HCT116 (cell line): ENCODE measurements around the gene FRMD4A. TPM values are rescaled to one million over a fixed set of nuclear protein-coding genes. Genes with fewer than 3 reads are reported as not detected.

Source experiments
- ATAC-seq: fragments of 200-7000 bp; cut with Tn5 transposase; 2 replicates; pipeline ENCODE4 v1.9.1; 2020; ENCODE audit warnings: mild to moderate bottlenecking, moderate library complexity
- BruUV-seq: library from RNA; stranded (reverse); fragments of 400-500 nt; replicated peaks from 2 replicates; lab custom pipeline; 2021; lab: Mats Ljungman, UMichigan
- CTCF ChIA-PET: fragments of 300-600 bp; sonication (Branson Sonifier 250); formaldehyde crosslinking; loops from one replicate; lab custom pipeline; 2021; ENCODE audit warnings: antibody characterized with exemption; lab: Charles Lee
- POLR2A ChIA-PET: fragments of 300-600, 350-600 bp; sonication (Branson Sonifier 250); formaldehyde crosslinking; loops from one replicate; lab custom pipeline; 2021; ENCODE audit warnings: antibody characterized with exemption; lab: Charles Lee
- RAD21 ChIA-PET, 2 experiments: fragments of 300-600 bp; sonication (Branson Sonifier 250); formaldehyde crosslinking; loops; one replicate each; lab custom pipeline; 2023; ENCODE audit warnings: low total read pairs in 2 of 2; ENCODE audit not compliant: uncharacterized antibody in 2 of 2, unreplicated experiment in 2 of 2, low non-redundant PET in 1 of 2; lab: Charles Lee
- DNase-seq: peaks from one replicate; pipeline ENCODE4 v3.0.0-alpha.2; 2010; ENCODE audit warnings: low read depth, low spot score
- H2AFZ ChIP-seq: fragments of 200-600 bp; shearing (Covaris generic), sonication (generic); 2 replicates; pipeline ENCODE4 v1.6.1; 2017; ENCODE audit warnings: low read depth, mixed run types, mixed read lengths, antibody characterized with exemption, low read length; ENCODE audit not compliant: poor library complexity, severe bottlenecking
- H3K27ac ChIP-seq: 2 replicates; pipeline ENCODE4 v1.5.1; 2012; ENCODE audit warnings: low read depth, low read length
- H3K27me3 ChIP-seq: fragments of 200-600 bp; sonication (generic); 2 replicates; pipeline ENCODE4 v1.6.1; 2016; ENCODE audit warnings: mixed run types, low read length, mixed read lengths; ENCODE audit not compliant: insufficient read depth
- H3K36me3 ChIP-seq, 2 experiments: fragments of 200-500 bp in 1 of 2; fragments of 200-600 bp in 1 of 2; sonication (Bioruptor generic) in 1 of 2; sonication (generic) in 1 of 2; 2 replicates each; pipeline versions ENCODE4 v1.5.1 to v1.6.1; 2014 to 2016; ENCODE audit warnings: low read length in 2 of 2, inconsistent platforms in 1 of 2, mixed read lengths in 1 of 2, mixed run types in 1 of 2; ENCODE audit not compliant: insufficient read depth in 2 of 2, control insufficient read depth in 1 of 2
- H3K4me1 ChIP-seq, 2 experiments: fragments of 200-600 bp in 1 of 2; sonication (generic) in 1 of 2; 2 replicates each; pipeline versions ENCODE4 v1.5.1 to v1.6.1; 2012 to 2017; ENCODE audit warnings: low read length in 2 of 2, inconsistent platforms in 1 of 2, mild to moderate bottlenecking in 1 of 2, mixed read lengths in 1 of 2, mixed run types in 1 of 2, moderate library complexity in 1 of 2; ENCODE audit not compliant: insufficient read depth in 2 of 2, control insufficient read depth in 1 of 2
- H3K4me2 ChIP-seq: fragments of 200-600 bp; sonication (generic); 2 replicates; pipeline ENCODE4 v1.6.1; 2017; ENCODE audit warnings: mixed run types, low read length, mixed read lengths
- H3K4me3 ChIP-seq, 2 experiments: fragments of 200-600 bp in 1 of 2; sonication (generic) in 1 of 2; replicated peaks in 1 of 2; 2 replicates each; pipeline ENCODE4 v1.5.1; 2011 to 2016; ENCODE audit warnings: low read length in 2 of 2, control low read depth in 1 of 2, low read depth in 1 of 2, mild to moderate bottlenecking in 1 of 2, mixed read lengths in 1 of 2, mixed run types in 1 of 2
- H3K79me2 ChIP-seq: fragments of 200-600 bp; sonication (generic); 2 replicates; pipeline ENCODE4 v1.6.1; 2017; ENCODE audit warnings: mild to moderate bottlenecking, mixed run types, low read length, moderate library complexity, mixed read lengths; ENCODE audit not compliant: insufficient read depth
- H3K9ac ChIP-seq: fragments of 200-600 bp; sonication (generic); 2 replicates; pipeline ENCODE4 v1.6.1; 2016; ENCODE audit warnings: low read length, mixed read lengths
- H3K9me2 ChIP-seq: fragments of 200-600 bp; sonication (generic), shearing (Covaris generic); 2 replicates; pipeline ENCODE4 v1.6.1; 2017; ENCODE audit warnings: mixed run types, mild to moderate bottlenecking, moderate library complexity; ENCODE audit not compliant: insufficient read depth
- H3K9me3 ChIP-seq, 2 experiments: fragments of 200-500 bp in 1 of 2; fragments of 200-600 bp in 1 of 2; sonication (Bioruptor generic) in 1 of 2; sonication (generic) in 1 of 2; 2 replicates each; pipeline ENCODE4 v1.6.1; 2014 to 2017; ENCODE audit warnings: low read length in 2 of 2, mixed read lengths in 2 of 2, inconsistent platforms in 1 of 2, low read depth in 1 of 2, mild to moderate bottlenecking in 1 of 2, mixed run types in 1 of 2, moderate library complexity in 1 of 2; ENCODE audit not compliant: control insufficient read depth in 1 of 2, insufficient read depth in 1 of 2
- H4K20me1 ChIP-seq: fragments of 200-600 bp; sonication (generic), shearing (Covaris generic); 2 replicates; pipeline ENCODE4 v1.6.1; 2017; ENCODE audit warnings: mixed run types, mild to moderate bottlenecking, moderate library complexity; ENCODE audit not compliant: insufficient read depth
- JUND ChIP-seq: IDR thresholded peaks from 2 replicates; pipeline ENCODE4 v1.6.1; 2012
- SIN3A ChIP-seq: IDR thresholded peaks from 2 replicates; pipeline ENCODE4 v1.6.1; 2012; ENCODE audit warnings: low read depth
- SP1 ChIP-seq: IDR thresholded peaks from 2 replicates; pipeline ENCODE4 v1.6.1; 2012; ENCODE audit warnings: low read depth
- ZNF274 ChIP-seq: fragments of 200-500 bp; sonication (Bioruptor generic); IDR thresholded peaks from 2 replicates; pipeline ENCODE4 v1.6.1; 2014; ENCODE audit warnings: mild to moderate bottlenecking, low read depth, low read length, inconsistent platforms
- intact Hi-C: fragments of 100-400 bp; cut with micrococcal nuclease; formaldehyde crosslinking; loops from 2 replicates; pipeline ENCODE4 v1.10.0; 2022
- total RNA-seq: library from RNA; stranded (reverse); gene quantifications from one replicate; pipeline ENCODE4 v1.2.1, GENCODE V29; 2021; ENCODE audit not compliant: unreplicated experiment
- TF ChIP-seq, protein P1 (sequence below): IDR thresholded peaks from 2 replicates; pipeline ENCODE4 v1.6.1; 2012
- TF ChIP-seq, protein P2 (sequence below), 3 experiments: fragments of 200-600 bp in 1 of 3; sonication (generic) in 1 of 3; IDR thresholded peaks in 2 of 3; conservative IDR thresholded peaks in 1 of 3; 2 replicates each; pipeline ENCODE4 v1.5.1; 2012 to 2017; ENCODE audit warnings: low read depth in 2 of 3, low read length in 2 of 3, antibody characterized with exemption in 1 of 3, borderline replicate concordance in 1 of 3, control low read depth in 1 of 3, mild to moderate bottlenecking in 1 of 3, mixed read lengths in 1 of 3, mixed run types in 1 of 3, moderate library complexity in 1 of 3; ENCODE audit not compliant: insufficient read depth in 1 of 3

Gene FRMD4A
- total RNA-seq, 1 experiment from 2014 or later: 0.20 TPM

DNA sequence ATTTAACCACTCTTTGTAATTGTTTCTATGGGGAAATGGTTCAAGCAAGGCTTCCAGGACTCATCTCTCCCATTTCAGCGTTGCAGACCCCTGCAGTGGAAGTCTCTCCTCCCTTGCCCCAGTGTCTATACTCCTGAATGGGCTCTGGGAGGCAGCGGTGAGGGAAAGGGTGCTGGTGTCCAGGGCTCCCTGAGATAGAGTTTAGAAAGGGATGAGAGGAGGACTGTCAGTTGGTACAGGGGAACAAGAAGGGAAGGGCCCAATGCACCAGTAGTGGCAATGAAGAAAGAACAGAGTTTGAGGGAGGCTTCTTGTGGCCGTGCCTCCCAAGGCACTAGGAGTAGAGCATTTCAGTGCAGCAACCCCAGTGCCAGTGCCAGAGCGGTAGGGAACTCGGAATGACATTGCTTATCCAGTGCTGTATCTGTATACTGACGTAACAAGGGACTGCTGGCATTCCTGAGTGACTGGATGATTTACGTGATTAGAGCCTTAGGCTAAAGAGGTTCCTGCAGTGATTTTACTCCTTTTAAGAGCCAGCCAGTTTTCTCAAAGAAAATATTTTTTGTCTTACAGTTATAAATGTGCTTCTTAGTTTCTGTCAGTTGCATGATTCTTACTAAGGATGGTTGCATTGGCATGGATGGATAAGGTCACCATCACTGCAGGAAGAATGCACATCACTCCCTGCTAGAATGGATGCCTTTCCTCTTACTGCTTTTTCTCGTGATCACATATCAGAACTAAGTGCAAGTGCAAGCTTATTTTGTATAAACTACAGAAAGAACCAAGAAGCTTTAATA is 716.0 kb downstream of the FRMD4A start (continued):
- TF ChIP-seq, protein P1, sequence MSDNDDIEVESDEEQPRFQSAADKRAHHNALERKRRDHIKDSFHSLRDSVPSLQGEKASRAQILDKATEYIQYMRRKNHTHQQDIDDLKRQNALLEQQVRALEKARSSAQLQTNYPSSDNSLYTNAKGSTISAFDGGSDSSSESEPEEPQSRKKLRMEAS: no peak
- no peak for TF ChIP-seq SP1
- no peak for TF ChIP-seq ZNF274

DNA sequence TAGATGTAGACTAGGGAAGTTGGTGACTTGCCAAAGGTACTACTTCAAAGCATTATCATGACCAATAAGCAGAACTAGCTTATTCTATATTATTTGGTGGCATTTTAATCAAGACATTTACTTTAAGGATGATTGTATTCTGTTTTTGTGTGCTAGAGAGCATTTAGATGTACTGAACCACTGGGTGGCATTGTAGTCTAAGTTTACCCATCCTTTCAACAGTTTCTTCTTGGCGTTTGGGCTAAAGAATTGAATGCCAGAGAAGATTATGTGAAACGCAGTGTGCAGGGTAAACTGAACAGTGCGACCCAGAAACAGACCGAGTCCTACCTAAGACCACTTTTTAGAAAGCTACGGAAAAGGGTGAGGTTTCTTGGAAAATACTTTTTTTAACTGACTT is 717.2 kb downstream of the FRMD4A start:
- Histone ChIP-seq H3K27ac (no peak overlapping the region), H3K4me1 (no peaks in the 10 kb centered on the region), H3K4me3 (no peak overlapping the region), H3K9me2 (no peaks in the 10 kb centered on the region), H3K27me3 (no peaks in the 10 kb centered on the region), H3K79me2 (no peaks in the 10 kb centered on the region), H4K20me1 (no peaks in the 10 kb centered on the region), H3K4me2 (no peak overlapping the region), H3K9me3 (no peaks in the 10 kb centered on the region), H2AFZ (no peak overlapping the region), H3K9ac (no peak overlapping the region), H3K36me3 (peaks cover 8 to 11% of the 10 kb centered on the region in 2 experiments; a peak in 2 of 4 replicates)
- ChIA-PET RAD21 (no interaction called here), CTCF (interaction anchor here (0.6 to 1.0 kb wide), 3 partner anchors 9 to 241 kb away, joined by 3 to 4 read pairs (median 3); no protein-coding TSS in a partner anchor), POLR2A (no interaction called here)
- intact Hi-C loops: loop anchor here (1.0 kb wide), 1 partner anchor 165 kb away; no protein-coding TSS in a partner anchor
- BruUV-seq: no TSS peak
- no peak for ATAC-seq
- no peak for DNase-seq
- TF ChIP-seq JUND (no peak), SIN3A (no peak)
- TF ChIP-seq, protein P2, sequence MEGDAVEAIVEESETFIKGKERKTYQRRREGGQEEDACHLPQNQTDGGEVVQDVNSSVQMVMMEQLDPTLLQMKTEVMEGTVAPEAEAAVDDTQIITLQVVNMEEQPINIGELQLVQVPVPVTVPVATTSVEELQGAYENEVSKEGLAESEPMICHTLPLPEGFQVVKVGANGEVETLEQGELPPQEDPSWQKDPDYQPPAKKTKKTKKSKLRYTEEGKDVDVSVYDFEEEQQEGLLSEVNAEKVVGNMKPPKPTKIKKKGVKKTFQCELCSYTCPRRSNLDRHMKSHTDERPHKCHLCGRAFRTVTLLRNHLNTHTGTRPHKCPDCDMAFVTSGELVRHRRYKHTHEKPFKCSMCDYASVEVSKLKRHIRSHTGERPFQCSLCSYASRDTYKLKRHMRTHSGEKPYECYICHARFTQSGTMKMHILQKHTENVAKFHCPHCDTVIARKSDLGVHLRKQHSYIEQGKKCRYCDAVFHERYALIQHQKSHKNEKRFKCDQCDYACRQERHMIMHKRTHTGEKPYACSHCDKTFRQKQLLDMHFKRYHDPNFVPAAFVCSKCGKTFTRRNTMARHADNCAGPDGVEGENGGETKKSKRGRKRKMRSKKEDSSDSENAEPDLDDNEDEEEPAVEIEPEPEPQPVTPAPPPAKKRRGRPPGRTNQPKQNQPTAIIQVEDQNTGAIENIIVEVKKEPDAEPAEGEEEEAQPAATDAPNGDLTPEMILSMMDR (IDR thresholded peaks at IDR 0.05 in 2 of 3, conservative IDR thresholded peaks at IDR 0.05 in 1 of 3; ENCODE audit: borderline replicate concordance in 1 of 3, insufficient read depth in 1 of 3, low read depth in 2 of 3, low read length in 2 of 3): peak in 1 of 3 experiments; percentile 28; a peak in 1 of 6 replicates
